GM23338 (cell line): Measurements from ENCODE around the gene CBX2.

Experiments used
- CREB1 ChIP-seq: fragments of 250-450 bp; sonication (Bioruptor Pico); IDR thresholded peaks from 2 replicates; pipeline ENCODE4 v1.5.0; 2020; ENCODE audit warnings: low read depth, mild to moderate bottlenecking, moderate library complexity
- EZH2 ChIP-seq: fragments of 200-600 bp; sonication (generic); IDR thresholded peaks from one replicate; pipeline ENCODE4 v1.8.0; 2017; ENCODE audit warnings: antibody characterized with exemption, mild to moderate bottlenecking, low read depth; ENCODE audit not compliant: unreplicated experiment
- EZH2phosphoT487 ChIP-seq: fragments of 200-600 bp; sonication (generic); IDR thresholded peaks from one replicate; pipeline ENCODE4 v1.8.1; 2018; ENCODE audit warnings: antibody characterized with exemption; ENCODE audit not compliant: unreplicated experiment
- JUNB ChIP-seq: IDR thresholded peaks from one replicate; pipeline ENCODE4 v1.6.1; 2016; ENCODE audit warnings: antibody characterized with exemption; ENCODE audit not compliant: unreplicated experiment
- NANOG ChIP-seq: IDR thresholded peaks from 2 replicates; pipeline ENCODE4 v1.6.1; 2016; ENCODE audit warnings: antibody characterized with exemption, borderline replicate concordance
- POLR2AphosphoS5 ChIP-seq: IDR thresholded peaks from 2 replicates; pipeline ENCODE4 v1.6.1; 2016; ENCODE audit warnings: antibody characterized with exemption, low read depth
- STAT1 ChIP-seq: IDR thresholded peaks from one replicate; pipeline ENCODE4 v1.6.1; 2016; ENCODE audit warnings: antibody characterized with exemption; ENCODE audit not compliant: unreplicated experiment
- ZNF114 ChIP-seq: fragments of 250-450 bp; sonication (Bioruptor Pico); IDR thresholded peaks from 2 replicates; pipeline ENCODE4 v1.5.0; 2020; ENCODE audit warnings: mild to moderate bottlenecking, moderate library complexity
- ZNF331 ChIP-seq: fragments of 250-450 bp; sonication (Bioruptor Pico); IDR thresholded peaks from 2 replicates; pipeline ENCODE4 v1.5.0; 2020; ENCODE audit warnings: low read depth, mild to moderate bottlenecking, moderate library complexity
- TF ChIP-seq, protein P1 (sequence below), 2 experiments: fragments of 200-600 bp in 1 of 2; sonication (generic) in 1 of 2; conservative IDR thresholded peaks; 2 replicates each; pipeline versions ENCODE4 v1.5.1 to v1.6.1; 2016 to 2017; ENCODE audit warnings: antibody characterized with exemption in 2 of 2, low read depth in 2 of 2, mild to moderate bottlenecking in 2 of 2, moderate library complexity in 1 of 2
- TF ChIP-seq, protein P2 (sequence below): IDR thresholded peaks from one replicate; pipeline ENCODE4 v1.6.1; 2018; ENCODE audit warnings: antibody characterized with exemption; ENCODE audit not compliant: unreplicated experiment
- TF ChIP-seq, protein P3 (sequence below): fragments of 250-450 bp; sonication (Bioruptor Pico); IDR thresholded peaks from 2 replicates; pipeline ENCODE4 v1.5.0; 2020; ENCODE audit warnings: mild to moderate bottlenecking, moderate library complexity
- TF ChIP-seq, protein P4 (sequence below): IDR thresholded peaks from 2 replicates; pipeline ENCODE4 v1.6.1; 2016; ENCODE audit warnings: antibody characterized with exemption

DNA sequence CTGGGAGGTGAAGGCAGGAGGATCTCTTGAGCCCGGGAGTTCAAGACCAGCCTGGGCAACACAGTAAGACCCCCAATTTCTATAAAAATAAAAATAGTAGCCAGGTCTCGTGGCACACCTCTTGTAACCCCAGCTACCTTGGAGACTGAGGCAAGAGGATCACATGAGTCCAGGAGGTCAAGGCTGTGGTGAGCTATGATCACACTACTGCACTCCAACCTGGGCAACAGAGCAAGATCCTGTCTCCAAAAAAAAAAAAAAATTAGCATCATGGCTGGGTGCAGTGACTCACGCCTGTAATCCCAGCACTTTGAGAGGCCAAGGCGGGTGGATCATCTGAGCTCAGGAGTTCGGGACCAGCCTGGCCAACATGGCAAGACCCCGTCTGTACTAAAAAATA is 6.7 kb upstream of the CBX2 start:
- TF ChIP-seq, protein P1, sequence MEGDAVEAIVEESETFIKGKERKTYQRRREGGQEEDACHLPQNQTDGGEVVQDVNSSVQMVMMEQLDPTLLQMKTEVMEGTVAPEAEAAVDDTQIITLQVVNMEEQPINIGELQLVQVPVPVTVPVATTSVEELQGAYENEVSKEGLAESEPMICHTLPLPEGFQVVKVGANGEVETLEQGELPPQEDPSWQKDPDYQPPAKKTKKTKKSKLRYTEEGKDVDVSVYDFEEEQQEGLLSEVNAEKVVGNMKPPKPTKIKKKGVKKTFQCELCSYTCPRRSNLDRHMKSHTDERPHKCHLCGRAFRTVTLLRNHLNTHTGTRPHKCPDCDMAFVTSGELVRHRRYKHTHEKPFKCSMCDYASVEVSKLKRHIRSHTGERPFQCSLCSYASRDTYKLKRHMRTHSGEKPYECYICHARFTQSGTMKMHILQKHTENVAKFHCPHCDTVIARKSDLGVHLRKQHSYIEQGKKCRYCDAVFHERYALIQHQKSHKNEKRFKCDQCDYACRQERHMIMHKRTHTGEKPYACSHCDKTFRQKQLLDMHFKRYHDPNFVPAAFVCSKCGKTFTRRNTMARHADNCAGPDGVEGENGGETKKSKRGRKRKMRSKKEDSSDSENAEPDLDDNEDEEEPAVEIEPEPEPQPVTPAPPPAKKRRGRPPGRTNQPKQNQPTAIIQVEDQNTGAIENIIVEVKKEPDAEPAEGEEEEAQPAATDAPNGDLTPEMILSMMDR (conservative IDR thresholded peaks at IDR 0.05; ENCODE audit: low read depth in 2 of 2) = no peak
- TF ChIP-seq CREB1 (no peak), POLR2AphosphoS5 (no peak), EZH2 (no peak), EZH2phosphoT487 (no peak), ZNF331 (CRISPR knock-in tag) (no peak), STAT1 (no peak), JUNB (no peak), ZNF114 (CRISPR knock-in tag) (no peak), NANOG (no peak)
- TF ChIP-seq, protein P2, sequence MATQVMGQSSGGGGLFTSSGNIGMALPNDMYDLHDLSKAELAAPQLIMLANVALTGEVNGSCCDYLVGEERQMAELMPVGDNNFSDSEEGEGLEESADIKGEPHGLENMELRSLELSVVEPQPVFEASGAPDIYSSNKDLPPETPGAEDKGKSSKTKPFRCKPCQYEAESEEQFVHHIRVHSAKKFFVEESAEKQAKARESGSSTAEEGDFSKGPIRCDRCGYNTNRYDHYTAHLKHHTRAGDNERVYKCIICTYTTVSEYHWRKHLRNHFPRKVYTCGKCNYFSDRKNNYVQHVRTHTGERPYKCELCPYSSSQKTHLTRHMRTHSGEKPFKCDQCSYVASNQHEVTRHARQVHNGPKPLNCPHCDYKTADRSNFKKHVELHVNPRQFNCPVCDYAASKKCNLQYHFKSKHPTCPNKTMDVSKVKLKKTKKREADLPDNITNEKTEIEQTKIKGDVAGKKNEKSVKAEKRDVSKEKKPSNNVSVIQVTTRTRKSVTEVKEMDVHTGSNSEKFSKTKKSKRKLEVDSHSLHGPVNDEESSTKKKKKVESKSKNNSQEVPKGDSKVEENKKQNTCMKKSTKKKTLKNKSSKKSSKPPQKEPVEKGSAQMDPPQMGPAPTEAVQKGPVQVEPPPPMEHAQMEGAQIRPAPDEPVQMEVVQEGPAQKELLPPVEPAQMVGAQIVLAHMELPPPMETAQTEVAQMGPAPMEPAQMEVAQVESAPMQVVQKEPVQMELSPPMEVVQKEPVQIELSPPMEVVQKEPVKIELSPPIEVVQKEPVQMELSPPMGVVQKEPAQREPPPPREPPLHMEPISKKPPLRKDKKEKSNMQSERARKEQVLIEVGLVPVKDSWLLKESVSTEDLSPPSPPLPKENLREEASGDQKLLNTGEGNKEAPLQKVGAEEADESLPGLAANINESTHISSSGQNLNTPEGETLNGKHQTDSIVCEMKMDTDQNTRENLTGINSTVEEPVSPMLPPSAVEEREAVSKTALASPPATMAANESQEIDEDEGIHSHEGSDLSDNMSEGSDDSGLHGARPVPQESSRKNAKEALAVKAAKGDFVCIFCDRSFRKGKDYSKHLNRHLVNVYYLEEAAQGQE = no peak
- TF ChIP-seq, protein P3, sequence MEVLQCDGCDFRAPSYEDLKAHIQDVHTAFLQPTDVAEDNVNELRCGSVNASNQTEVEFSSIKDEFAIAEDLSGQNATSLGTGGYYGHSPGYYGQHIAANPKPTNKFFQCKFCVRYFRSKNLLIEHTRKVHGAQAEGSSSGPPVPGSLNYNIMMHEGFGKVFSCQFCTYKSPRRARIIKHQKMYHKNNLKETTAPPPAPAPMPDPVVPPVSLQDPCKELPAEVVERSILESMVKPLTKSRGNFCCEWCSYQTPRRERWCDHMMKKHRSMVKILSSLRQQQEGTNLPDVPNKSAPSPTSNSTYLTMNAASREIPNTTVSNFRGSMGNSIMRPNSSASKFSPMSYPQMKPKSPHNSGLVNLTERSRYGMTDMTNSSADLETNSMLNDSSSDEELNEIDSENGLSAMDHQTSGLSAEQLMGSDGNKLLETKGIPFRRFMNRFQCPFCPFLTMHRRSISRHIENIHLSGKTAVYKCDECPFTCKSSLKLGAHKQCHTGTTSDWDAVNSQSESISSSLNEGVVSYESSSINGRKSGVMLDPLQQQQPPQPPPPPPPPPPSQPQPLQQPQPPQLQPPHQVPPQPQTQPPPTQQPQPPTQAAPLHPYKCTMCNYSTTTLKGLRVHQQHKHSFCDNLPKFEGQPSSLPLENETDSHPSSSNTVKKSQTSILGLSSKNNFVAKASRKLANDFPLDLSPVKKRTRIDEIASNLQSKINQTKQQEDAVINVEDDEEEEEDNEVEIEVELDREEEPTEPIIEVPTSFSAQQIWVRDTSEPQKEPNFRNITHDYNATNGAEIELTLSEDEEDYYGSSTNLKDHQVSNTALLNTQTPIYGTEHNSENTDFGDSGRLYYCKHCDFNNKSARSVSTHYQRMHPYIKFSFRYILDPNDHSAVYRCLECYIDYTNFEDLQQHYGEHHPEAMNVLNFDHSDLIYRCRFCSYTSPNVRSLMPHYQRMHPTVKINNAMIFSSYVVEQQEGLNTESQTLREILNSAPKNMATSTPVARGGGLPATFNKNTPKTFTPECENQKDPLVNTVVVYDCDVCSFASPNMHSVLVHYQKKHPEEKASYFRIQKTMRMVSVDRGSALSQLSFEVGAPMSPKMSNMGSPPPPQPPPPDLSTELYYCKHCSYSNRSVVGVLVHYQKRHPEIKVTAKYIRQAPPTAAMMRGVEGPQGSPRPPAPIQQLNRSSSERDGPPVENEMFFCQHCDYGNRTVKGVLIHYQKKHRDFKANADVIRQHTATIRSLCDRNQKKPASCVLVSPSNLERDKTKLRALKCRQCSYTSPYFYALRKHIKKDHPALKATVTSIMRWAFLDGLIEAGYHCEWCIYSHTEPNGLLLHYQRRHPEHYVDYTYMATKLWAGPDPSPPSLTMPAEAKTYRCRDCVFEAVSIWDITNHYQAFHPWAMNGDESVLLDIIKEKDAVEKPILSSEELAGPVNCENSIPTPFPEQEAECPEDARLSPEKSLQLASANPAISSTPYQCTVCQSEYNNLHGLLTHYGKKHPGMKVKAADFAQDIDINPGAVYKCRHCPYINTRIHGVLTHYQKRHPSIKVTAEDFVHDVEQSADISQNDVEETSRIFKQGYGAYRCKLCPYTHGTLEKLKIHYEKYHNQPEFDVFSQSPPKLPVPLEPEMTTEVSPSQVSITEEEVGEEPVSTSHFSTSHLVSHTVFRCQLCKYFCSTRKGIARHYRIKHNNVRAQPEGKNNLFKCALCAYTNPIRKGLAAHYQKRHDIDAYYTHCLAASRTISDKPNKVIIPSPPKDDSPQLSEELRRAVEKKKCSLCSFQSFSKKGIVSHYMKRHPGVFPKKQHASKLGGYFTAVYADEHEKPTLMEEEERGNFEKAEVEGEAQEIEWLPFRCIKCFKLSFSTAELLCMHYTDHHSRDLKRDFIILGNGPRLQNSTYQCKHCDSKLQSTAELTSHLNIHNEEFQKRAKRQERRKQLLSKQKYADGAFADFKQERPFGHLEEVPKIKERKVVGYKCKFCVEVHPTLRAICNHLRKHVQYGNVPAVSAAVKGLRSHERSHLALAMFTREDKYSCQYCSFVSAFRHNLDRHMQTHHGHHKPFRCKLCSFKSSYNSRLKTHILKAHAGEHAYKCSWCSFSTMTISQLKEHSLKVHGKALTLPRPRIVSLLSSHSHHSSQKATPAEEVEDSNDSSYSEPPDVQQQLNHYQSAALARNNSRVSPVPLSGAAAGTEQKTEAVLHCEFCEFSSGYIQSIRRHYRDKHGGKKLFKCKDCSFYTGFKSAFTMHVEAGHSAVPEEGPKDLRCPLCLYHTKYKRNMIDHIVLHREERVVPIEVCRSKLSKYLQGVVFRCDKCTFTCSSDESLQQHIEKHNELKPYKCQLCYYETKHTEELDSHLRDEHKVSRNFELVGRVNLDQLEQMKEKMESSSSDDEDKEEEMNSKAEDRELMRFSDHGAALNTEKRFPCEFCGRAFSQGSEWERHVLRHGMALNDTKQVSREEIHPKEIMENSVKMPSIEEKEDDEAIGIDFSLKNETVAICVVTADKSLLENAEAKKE = no peak
- TF ChIP-seq, protein P4, sequence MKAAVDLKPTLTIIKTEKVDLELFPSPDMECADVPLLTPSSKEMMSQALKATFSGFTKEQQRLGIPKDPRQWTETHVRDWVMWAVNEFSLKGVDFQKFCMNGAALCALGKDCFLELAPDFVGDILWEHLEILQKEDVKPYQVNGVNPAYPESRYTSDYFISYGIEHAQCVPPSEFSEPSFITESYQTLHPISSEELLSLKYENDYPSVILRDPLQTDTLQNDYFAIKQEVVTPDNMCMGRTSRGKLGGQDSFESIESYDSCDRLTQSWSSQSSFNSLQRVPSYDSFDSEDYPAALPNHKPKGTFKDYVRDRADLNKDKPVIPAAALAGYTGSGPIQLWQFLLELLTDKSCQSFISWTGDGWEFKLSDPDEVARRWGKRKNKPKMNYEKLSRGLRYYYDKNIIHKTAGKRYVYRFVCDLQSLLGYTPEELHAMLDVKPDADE = no peak
